ENCODE results near the gene GLOD5.
"Not testable (repeated sequence)": the region's sequence is repeated elsewhere in the genome, so short reads cannot be mapped to it uniquely, and the experiment has no call there.

GLOD5 gene

GRCh38 chrX:48793935-48794334 is 32.4 kb downstream of the GLOD5 start:
- no peak for DNase-seq (ENCODE audit: low spot score)

- no peak for DNase-seq (ENCODE audit: low spot score)
Observed at GRCh38 chrX:48794340-48794910, 32.9 kb downstream of the GLOD5 start.

- no peak for DNase-seq (ENCODE audit: low spot score)
Observed at GRCh38 chrX:48794911-48795515, 33.5 kb downstream of the GLOD5 start.

GRCh38 chrX:48798318-48798717 is 36.8 kb downstream of the GLOD5 start:
- no peak for DNase-seq (ENCODE audit: low spot score)

- peak; percentile 1 for DNase-seq (ENCODE audit: low spot score)
Observed at GRCh38 chrX:48800574-48801279, 39.2 kb downstream of the GLOD5 start.

- DNase-seq (ENCODE audit: low spot score) = peak; percentile 98
Observed at GRCh38 chrX:48801280-48802088, 39.9 kb downstream of the GLOD5 start, which contains the start of gene HDAC6. Gene HDAC6 (plus strand): TSS chrX:48802067. CDS start chrX:48802693, 626 bp downstream.

GRCh38 chrX:48802089-48802904 is 40.8 kb downstream of the GLOD5 start:
- DNase-seq (ENCODE audit: low spot score) = no peak

- DNase-seq (ENCODE audit: low spot score) = no peak
Observed at GRCh38 chrX:48802905-48803200, 41.3 kb downstream of the GLOD5 start.

GRCh38 chrX:48806081-48806480 is 44.5 kb downstream of the GLOD5 start:
- no peak for DNase-seq (ENCODE audit: low spot score)

- DNase-seq (ENCODE audit: low spot score) = peak; percentile 19
Observed at GRCh38 chrX:48813644-48814043, 52.1 kb downstream of the GLOD5 start.

GRCh38 chrX:48814722-48815121 is 53.2 kb downstream of the GLOD5 start:
- DNase-seq (ENCODE audit: low spot score) = no peak

- no peak for DNase-seq (ENCODE audit: low spot score)
Observed at GRCh38 chrX:48815266-48815665, 53.7 kb downstream of the GLOD5 start.

- no peak for DNase-seq (ENCODE audit: low spot score)
Observed at GRCh38 chrX:48816014-48816810, 54.7 kb downstream of the GLOD5 start.

GRCh38 chrX:48818098-48818497 is 56.6 kb downstream of the GLOD5 start:
- DNase-seq (ENCODE audit: low spot score) = no peak

GRCh38 chrX:48818866-48819265 is 57.3 kb downstream of the GLOD5 start:
- no peak for DNase-seq (ENCODE audit: low spot score)

GRCh38 chrX:48819394-48819793 is 57.8 kb downstream of the GLOD5 start:
- DNase-seq (ENCODE audit: low spot score) = not testable (repeated sequence)

- DNase-seq (ENCODE audit: low spot score) = no peak
Observed at GRCh38 chrX:48823053-48823452, 61.5 kb downstream of the GLOD5 start.

Data from globus pallidus (tissue), 1 donor.